Activated CD4-positive, alpha-beta T cell treated with anti-CD3 and anti-CD28 coated beads, Interleukin-10, Interleukin-2, amounts not matched to agents 100 ng/mL and 50 ng/mL, durations not matched to agents 16 hours and 8 hours (primary cell): Measurements from ENCODE around the gene GNG12.

ENCODE experiments used
- DNase-seq: peaks from one replicate; pipeline ENCODE4 v3.0.0-alpha.2; 2020

GNG12 gene

DNA sequence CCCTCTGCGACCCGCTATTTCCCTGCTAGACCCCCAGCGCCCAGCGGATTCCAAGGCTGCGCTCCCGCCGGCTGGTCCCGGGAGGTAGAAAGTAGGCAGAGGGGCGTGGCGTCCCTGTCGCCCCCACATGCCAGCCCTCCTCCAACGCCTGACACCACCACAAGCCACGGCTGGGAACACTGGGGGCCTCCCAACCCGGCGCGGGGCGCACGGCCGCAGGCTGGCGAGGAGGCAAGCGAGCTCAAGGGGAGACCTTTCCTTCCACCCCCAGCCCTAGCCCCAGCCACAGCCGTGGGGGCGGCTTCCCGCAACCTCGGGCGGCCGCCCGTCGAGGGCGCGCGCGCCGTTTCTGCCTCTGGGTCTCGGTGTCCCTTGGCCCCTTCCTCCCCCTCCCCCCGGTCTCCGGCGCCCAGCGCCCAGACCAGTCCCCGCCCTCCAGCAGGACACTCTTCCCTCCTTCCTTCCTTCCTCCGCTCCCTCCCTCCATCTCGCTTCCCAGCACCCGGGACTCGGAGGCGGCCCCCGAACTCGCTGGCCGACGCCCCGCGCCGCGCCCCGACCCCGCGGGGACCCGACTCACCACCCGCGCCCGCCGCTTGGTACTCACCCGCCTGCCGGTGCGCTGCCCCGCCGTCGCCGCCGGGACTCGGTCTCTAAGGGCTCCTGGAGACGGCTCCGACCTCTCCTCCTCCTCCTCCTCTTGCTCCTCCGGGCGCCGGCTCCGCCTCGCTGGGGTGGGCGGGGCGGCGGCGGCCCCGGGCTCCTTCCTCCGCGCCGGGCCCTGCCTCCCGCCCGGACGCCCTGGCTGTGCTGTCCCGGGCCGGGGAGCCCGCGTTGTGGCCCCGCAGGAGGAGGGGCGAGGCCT is at the start of gene GNG12:
TSS of gene GNG12 (minus strand) at position 731 of the 865 bp plus-strand sequence. CDS start 125,781 bp downstream, outside the sequence.
- peak; percentile 47 for DNase-seq

DNA sequence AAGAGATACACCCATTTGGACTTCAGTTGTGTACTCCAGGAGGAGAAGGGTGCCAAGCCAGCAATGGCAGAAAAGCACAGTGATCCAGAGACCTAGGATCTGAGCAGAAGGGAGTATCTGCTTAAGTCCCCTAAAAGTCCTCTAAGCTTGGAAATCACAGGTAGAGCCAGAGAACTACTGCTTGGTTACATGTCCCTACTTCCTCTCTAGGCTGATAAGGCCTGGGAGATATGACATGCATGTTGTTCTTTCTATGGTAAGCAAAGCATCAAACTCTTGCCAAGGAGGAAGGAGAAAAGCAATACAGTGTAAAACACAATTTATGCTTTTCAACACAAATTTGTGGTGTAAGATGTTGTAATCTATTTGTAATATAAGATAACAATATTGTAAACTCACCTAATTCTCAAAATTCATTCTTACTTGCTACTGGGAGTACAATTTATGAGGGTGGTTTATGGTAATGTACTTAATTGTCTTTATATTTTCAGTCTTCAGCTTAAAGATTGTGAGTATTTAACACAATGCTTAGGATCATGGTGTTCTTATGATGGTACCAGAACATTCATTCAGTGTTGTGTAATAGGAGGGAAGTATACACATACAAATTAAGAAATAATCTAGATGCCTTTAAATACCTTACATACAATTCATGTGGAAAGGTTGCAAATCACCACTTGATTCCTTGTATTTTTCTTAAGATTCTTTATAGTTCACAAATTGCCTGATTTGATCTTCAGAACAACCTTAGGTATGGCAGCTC is 49.1 kb upstream of the GNG12 start:
- DNase-seq = no peak

DNA sequence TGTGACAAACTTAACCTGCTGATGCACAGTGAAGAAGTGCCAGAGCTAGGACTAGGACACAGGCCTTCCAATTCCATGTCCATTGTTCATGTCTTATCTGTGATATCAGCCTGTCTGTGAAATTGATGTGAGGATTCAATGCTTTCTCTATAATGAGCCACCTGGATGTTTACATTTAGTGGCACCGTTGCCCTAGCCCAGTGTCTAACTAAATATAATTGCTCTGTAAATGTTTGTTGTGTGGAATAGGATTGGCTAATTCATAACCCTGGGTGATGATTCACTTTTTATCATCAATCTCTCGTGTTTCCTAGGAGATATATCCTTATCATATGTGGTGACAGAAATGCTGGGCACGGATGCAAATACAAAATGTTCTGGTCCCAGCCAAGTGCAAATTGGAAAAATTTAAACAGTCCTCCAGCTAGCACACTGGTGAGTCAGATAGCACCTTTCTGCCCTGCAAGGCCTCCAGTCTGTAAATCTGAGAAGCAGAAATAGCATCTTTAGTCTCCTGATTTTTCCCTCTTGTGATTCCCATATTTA is 46.9 kb upstream of the GNG12 start:
- no peak for DNase-seq

DNA sequence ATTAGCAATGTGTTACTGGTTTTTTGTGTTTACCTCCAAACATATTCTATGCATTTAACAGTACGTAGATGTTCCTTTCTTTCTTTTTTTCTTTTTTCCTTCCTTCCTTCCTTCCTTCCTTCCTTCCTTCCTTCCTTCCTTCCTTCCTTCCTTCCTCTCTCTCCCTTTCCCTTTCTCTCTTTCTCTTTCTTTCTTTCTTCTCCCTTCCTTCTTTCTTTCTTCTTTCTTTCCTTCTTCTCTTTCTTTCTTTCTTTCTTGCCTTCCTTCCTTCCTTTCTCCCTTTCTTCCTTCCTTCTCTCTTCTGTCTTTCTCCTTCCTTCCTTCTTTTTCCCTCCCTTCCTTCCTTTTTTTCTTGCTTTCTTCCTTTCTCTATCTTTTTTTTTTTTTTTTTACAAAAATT is 46.2 kb upstream of the GNG12 start:
- DNase-seq = no peak

DNA sequence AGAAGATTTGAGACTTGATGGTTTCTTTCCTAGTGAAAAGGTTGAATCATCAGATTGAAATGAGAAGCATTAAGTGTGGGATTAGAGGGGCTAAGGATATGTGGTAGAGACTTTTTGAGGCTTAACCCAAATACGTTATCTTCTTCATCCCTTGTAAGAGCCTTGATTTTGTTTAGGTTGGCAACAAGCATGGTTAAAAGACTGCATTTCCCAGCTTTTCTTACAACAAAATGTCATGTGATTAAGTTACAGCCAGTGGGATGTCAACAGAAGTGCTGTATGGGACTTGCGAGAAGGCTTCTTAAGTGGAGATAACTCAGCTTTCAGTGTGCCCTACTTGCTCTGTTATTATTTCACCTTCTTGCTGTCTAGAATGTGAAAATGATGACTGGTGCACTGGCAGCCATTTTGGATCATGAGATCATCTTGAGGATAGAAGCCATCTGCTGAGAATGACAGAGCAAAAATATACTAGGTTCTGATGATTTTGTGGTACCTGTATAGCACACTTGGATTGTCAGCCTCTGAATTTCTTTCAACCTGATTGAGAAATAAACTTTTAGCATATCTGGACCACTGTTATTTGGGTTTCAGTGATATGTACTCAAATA is 41.3 kb upstream of the GNG12 start:
- DNase-seq = no peak

DNA sequence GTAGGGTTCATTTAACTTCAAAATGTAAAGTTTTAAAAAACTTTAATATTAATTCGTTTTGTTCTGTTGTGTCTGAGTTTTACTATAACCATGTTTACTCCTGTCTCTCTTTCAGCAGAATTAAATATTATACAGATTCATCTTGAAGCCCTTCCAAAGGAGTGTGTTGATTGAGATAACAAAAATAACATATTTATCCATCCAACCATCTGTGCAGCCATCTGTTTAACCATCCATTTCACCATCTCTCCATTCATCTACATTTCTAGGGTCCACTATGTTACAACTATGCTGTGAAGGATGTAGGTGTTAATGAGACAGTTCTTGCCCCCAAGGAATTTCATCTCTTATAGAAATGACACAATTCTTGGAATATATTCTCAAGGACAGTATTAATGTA is 36.0 kb upstream of the GNG12 start:
- no peak for DNase-seq

DNA sequence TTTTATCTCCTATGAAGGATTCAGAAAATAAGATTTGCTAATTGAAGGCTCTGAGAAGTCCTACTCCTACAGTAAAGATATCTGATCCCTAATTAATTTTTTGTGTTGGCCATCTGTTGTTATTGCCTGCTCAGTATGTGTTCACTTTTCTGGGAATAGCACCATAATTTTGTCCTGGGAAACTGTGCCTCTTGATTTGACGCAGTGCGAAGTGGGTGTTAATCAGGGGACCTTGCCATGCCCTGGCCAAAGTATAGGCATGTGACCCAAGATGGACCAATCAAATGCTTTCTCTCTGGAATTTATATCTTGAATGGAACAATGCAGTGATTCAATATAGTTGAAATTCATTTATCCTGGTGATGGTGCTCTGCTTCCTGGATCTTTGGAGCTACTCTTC is 30.4 kb upstream of the GNG12 start:
- no peak for DNase-seq

DNA sequence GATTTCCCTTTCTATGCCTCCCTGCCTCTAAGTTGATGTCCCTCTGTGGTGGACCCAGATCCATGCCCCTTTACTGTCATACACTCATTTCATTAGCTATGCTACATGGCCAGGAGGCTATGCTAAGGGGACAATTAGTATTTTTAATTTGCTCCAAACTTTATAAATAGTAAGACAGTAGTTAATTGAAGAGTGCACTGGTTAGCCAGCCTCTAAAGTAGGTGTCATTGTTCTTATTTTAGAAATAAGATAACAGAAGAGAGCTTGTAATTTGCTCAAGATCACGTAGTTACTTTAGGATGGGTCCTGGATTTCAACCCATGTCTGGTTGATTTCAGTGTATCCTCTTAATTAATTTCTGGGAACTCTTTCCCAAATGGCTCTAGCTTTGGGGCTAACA is 29.4 kb upstream of the GNG12 start:
- no peak for DNase-seq

DNA sequence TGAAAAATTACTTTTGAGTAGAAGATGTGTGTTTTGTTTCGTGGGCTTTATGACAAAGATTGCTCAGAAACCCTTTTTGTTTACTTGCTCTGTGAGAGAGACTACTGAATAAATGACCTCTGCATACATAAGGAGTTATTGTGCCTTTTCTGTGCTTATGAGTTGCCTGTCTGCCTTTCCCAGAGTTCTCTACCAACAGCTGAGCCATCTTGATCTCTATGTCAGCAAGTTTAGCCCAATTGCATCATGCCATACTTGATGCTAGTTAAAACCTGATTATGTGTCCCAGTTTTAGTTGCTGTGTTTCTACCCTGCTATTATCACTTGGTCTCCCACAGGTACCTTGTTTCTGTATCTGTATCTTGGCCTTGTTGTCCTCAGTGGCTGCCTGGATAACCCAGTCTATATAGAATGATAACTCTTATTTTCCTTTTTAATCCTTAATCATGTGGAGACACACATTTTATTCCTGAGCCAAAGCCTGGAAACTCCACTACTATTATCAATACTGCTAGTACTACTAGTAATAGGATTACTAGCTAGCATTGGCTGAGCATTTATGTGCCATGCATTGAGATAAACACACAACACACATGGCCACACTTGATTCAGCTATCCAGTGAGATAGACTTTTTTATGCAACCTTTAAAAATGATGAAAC is 28.7 kb upstream of the GNG12 start:
- DNase-seq = no peak

DNA sequence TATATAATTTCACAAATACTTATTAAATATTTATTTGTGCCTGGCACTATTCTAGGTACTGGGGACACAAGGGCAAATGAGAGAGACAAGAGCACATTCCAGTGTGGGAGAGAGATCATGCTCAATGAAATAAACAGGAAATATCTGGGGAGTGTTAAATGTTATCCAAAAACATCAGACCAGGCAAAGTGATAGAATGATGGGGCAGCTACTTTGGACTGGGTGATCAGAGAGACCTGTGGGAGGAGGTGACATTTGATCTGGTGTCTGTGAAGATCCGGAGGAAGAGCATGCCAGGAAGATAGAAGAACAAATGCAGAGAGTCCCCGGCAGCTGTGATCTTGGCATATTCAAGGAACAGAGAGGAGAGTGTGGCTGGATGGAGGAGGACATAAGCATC is 27.5 kb upstream of the GNG12 start:
- no peak for DNase-seq

DNA sequence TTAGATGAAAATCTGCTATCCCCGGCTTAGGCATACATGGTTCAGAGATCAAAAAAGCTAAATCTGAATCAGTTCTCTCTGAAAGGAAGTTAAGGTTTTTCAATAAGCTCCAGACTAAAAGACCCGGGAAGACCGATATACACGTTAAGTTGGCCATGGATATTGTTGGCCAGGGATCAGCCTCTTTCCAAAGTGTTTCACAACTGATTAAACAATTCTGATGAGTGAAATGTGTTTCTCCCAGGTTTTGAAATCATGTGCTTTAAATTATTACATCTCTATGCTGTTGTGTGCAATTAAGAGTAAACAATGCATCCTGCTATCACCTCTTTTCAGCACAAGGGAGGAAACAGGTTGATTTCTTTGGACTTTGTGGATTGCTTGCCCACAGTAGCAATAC is 23.7 kb upstream of the GNG12 start:
- DNase-seq = no peak

DNA sequence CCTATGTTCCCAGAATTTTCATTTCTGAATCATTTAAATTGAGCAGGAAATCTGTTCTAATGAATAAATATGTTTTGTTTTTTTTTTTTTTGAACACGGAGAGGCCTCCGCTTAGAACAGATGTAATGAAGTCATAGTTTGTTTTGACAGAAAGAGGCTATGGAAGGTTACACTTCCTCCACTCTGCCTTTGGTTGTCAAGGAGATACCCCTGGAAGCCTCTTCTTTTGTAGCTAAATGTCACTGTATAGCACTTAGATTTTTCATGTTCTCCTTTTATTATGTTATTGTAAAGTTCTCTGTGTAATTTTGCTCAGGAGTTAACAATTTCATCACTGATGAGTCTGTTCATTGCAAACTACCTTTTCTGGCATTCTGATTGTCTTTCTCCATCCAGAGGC is 22.7 kb upstream of the GNG12 start:
- DNase-seq = no peak

DNA sequence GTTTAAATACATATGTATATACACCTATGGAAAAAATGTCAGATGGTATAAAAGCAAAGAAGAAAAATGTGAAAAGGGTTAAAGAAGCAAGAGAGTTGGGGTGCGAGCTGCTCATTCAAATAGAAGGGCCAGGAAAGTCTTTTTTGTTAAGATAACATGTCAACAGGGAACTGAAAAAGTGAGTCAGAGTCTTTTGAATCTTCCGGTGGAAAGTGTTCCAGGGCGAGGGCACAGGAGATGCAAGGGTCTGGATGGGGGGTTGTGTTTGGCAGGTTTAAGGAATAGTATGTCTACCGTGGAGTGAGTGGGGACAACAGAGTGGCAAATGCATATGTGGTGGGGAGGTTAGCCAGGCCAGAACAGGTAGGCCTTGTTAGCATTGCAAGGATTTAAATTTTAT is 22.2 kb upstream of the GNG12 start:
- no peak for DNase-seq

DNA sequence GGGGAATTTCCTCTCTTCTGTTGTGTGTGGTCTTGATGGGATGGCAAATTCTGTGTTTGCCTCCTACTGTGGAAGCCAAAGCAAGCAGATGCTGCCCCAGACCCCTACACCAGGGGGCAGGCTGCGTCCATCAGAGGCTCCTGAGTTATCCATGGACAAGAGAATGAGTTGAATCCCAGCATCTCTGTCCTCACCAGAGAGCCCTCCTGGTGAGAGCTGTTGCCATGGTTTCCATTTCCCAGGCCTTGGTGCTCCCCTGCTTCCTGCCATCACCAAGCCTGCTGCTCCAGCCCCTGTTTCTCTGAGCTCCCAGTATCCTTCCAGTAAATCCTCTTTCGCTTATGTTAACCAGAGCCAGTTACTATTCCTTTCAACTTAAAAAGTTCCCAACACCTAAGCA is 20.4 kb upstream of the GNG12 start:
- peak; percentile 26 for DNase-seq

DNA sequence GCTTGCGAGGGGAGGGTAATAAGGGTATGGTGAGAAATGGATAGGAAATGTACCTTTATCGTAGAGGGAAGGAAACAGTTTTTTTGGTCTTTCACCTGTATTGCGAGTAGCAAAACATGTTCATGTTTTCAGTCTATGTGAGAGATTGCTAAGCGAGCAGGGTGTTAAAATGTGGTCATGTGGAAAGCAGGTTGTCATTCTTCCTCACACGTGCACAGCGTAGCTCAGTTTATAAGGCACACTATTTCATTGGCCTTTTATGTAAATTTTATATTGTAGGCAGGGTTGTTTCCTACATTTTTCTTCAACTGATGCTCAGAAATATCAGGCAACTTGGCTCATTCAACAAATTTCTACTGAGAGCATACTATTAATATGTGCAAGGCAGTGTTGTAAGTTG is 18.5 kb upstream of the GNG12 start:
- no peak for DNase-seq

DNA sequence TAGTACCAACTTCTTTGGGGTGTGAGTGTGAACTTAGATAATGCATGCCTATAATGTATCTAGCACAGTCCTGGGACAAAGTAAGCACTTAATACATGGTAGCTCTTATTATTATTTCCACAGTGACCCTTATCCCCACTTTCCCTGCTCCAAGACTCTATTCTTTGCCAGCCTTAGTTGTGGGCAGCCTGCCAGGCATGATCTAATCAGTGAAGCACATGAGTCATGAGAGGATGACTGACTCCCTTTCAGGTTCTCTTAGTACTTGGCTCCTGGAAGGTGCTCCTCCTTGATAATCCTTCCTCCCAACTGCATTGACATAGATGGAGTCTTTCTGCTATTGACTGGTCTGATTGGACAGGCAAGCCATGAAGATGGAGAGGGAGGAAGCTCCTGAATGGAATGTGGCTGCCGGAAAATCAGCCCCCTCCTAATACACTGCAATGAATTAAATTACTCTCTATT is 17.4 kb upstream of the GNG12 start:
- DNase-seq = no peak

DNA sequence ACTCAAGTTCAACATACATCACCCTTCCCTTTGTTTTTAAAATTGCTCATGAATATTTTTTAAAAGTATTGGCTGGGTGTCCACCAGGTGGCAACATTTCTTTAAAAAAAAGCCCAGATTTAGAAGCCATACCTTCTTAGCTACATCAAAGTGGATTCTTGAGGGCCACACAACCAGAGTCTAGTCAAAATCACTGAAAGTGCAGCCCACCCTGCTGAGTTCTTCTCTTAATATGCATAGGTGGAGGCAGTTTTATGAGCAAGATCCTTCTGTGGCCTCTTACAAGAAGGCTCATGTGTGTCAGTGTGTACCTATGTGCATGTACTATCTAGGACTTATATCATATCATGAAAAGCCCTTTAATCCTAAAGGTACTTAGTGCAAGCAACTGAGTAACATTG is 16.9 kb upstream of the GNG12 start:
- DNase-seq = peak; percentile 12

DNA sequence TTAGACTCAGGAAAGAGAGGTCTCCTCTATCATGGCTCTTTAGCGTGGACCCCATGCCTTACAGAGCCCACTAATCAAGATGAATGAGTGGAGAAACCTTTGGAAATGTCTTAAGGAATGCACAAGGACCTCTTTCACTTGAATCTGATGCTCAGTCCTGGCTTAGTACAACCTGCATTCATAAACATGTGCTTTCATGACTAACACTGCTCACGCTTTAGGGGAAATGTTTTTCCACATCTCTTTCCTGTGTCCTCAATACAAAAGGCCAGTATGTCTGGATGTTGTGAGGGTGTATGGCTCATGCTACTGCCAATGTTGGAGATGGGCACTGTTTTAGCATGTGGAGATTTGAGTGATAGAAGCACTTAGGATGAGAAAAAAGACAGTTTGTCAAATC is 14.2 kb upstream of the GNG12 start:
- DNase-seq = no peak

DNA sequence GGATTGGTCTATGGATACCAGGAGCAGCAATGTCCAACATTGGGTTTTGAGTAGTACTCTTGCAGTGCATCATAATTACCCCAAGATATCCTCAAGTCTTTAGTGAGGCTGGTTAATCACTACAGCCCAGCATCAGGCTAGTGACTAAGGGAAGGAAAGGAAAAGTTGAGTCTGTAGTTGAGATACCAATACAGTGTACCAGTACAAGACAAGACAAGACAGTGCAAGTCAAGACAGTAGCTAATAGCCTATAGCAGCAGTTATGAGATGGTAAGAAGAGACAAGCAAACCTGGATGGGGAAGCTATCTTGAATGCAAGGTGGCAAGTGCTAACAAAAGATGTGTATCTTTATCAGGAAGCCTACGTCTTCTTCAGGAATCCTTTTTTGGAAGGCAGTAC is 13.3 kb upstream of the GNG12 start:
- no peak for DNase-seq

DNA sequence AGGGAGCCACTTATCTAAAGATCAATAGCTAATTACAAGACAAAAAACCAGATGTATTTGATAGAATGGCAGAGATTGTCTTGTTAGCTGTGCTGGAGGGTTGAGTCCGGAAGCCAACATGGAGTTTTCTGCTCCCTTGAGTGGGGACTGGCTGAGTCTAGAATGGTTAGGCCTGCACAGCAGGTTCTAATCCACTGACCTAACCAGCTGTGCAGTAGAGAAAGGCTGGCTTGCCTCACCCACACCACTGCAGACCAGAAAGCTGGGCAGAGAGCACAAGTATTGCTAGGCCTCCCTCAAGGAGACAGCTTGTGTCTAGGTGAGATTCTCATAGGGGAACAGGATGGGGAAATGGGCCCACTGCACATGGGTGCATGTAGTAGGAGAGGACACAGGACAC is 11.7 kb upstream of the GNG12 start:
- no peak for DNase-seq

DNA sequence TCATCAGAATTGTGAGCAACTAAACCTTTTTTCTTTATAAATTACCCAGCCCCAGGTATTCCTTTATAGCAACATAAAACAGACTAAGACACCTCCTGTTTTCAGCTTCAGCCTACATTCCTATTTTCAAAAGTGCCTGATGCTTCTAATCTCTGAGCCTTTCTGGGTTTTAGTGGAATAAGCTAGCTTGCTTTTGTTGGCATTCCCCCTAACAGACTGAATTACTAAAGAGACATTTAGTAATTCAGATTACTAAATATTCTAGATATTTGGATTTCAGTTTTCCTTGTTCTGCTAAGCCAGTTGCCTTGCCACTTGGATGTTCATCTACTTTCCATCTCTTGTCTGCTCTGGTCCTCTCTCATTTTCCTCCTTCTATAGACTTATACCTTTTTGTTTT is 10.5 kb upstream of the GNG12 start:
- DNase-seq = no peak

DNA sequence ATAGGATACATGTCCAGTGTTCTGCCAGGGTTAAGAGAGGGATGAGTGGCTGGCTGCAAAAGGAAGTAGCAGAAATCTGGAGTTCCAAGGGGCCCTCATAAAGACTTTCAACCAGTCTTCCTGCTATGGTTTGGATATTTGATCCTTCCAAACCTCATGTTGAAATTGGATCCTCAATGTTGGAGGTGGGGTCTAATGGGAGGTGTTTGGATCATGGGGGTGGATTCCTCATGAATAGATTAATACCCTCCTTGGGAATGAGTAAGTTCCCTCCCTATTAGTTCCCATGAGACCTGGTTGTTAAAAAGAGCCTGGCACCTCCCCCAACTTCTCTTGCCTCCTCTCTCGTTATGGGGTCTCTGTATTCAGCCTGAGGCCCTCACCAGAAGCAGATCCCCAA is 10.1 kb upstream of the GNG12 start:
- no peak for DNase-seq

DNA sequence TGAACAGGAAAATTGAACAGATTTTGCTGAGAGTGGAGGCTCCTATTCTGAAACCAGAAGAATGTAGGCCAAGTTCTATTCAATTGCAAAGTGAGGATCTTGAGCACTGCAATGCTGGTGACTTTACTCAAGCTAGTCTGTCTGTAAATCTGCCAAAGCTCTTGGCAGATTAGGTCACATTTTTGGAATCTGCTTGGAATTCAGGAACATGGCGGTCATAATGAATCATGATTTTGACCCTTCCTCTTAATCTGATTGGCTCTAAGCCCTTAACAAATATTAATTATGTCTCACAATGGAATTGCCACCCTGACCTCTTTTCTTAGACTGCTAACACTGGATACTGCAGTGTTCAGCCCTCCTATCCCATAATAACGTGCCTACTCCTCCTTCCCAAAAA is 7.2 kb upstream of the GNG12 start:
- DNase-seq = no peak
